Activated T-cell treated with anti-CD3 and anti-CD28 coated beads for 48 hours (primary cell): ENCODE measurements around the gene KRTAP2-4.
"Not testable (repeated sequence)": the region's sequence is repeated elsewhere in the genome, so short reads cannot be mapped to it uniquely, and the experiment has no call there.

Source experiments
- DNase-seq: peaks from one replicate; pipeline ENCODE4 v3.0.0-alpha.2; 2020; ENCODE audit warnings: low read depth

KRTAP2-4 gene

DNA sequence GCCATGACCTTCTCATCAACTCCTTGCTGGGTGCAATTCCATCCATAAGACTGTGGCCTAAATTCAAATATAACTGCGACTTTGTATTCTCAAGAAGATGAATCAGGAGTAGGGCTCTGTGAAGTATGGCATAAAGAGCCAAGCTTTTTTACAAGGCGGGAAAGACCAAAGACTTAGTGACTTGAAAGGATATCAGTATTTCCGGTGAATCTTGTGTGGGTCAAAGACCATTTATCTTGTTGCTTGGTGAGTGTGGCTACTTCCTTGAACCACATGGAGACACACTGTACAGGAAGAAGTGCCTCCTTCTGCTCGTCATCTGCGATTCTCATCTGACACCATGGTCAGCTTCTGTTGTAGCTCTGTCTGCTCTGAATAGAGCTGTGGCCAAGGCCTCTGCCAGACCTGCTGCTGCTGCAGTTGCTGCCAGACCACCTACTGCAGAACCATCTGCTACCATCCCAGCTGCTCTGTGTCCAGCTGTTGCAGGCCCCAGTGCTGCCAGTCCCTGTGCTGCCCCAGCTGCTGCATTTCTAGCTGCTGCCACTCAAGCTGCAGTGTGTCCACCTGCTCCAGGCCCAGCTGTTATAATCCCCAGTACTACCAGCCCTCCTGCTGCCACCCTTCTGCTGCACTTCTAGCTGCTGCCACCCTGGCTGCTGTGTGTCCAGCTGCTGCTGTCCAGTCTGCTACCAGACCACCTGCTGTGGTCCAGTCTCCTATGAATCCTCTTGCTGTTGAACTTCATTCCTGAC lies 6.1 kb upstream of the KRTAP2-4 start:
- DNase-seq, result no peak

DNA sequence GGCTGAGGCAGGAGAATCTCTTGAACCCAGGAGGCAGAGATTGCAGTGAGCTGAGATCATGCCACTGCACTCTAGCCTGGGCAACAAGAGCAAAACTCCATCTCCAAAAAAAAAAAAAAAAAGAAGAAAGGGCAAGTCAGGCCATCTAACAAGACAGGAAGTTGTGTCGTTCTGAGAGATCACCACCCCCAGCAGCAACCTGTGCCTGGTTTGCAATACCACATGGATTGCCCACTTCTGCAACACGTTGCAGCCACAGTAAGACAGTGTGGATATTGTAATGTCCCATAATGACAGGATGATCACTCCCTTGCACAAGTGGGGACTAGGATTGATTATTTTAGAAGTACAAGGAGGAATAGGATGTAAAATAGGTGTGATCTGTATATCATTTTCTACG lies 3.4 kb upstream of the KRTAP2-4 start:
- no peak for DNase-seq

DNA sequence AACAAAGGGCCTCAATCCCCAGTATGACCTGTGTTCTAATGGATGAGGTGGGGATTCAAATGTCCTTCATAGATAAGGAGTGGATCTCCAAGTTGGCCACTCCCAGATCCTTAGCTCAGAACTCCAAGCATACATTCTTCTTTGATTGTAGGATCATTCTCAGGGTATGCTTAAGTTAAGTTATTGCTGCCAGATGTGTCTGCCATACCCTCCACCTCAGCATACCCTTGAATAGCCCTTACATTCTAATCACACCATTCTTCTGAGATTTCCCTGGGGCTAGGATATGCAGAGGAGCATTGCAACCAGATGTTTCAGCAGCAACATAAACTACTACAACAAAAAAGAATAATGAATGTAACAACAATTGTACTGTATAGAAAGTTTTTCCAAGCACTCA lies 1.6 kb upstream of the KRTAP2-4 start:
- DNase-seq, result no peak

DNA sequence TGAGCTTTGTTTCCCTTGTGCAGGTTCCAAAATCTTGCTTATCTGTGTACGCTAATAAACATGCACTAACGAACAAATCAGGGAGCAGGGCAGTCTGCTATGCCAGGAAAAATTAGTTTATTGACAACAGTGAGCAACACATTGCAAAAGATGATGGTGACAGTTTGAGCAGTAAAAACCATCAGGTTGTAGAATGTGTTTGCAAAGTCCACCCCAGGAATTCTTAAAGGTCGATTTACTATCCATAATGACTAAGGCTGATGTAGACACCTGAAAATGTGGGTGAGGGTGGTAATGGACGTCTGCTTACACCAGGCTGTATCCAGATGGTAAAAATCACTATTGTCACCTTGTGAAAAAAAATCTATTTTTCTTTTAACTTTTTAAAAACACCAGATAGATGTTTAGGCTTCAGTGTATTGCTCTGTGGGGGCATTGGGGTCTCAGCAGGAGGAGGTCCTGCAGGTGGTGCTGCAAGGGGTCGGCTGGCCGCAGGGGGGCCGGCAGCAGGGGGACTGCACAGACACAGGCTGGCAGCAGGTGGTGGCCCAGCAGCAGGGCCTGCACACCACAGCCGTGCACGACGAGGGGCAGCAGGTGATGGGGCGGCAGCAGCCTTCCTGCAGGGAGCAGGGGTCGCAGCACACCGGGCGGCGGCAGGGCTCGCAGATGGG lies 526 bp downstream of the KRTAP2-4 start:
- DNase-seq, result not testable (repeated sequence)

DNA sequence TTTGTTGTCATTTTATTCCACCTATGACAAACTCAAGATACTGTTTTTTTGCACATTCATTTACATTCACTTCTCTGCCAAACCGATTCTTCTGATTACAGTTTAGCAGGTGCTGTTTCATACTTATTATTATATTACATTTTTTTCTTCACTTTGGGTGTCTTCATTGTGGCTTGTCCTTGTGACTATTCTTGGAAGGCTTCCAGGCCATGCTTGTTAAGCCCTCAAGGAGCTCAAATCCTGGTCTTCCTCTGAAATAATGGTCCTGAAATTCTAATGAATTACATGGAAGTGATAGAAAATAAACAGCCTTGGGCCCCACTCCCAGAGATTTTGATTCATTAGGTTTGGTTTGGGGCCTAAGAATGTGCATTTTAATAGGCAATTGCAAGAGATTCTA lies 1.4 kb downstream of the KRTAP2-4 start:
- no peak for DNase-seq

DNA sequence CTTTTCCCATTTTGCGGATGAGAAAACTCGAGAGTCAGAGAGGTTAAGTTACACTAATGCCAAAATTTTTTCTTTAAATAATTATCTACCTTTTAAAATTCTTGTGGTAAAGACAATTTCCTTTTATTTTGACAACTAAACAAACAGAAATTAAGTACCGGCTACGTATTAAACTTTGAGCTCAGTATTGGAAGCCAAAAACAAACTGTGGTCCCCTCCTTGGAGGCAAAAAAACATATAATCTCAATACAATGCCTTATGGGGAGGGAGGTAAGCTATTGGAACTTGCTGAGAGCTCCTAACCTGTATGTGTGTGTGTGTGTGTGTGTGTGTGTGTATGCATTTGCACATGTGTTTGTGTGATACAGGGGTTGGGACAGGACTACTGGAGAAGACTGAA lies 2.2 kb downstream of the KRTAP2-4 start:
- DNase-seq, result no peak

DNA sequence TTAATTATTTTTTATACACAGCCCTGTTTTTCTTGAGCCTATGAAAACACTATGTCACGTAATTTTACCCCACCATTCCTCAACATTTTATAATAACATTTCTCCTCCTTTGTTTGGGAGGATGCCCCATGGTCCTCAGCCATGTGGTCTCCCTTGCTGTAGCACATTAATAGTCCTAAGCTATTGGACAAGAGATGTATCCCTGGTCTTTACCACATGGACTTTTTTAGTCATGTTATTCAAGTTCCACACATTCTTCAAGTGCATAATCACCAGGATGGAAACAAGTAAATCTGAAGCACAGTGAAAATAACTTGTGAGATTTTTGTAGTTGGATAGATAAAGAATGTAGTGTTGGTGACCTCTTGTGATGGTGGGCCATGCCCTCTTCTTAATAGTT lies 3.7 kb downstream of the KRTAP2-4 start:
- no peak for DNase-seq

DNA sequence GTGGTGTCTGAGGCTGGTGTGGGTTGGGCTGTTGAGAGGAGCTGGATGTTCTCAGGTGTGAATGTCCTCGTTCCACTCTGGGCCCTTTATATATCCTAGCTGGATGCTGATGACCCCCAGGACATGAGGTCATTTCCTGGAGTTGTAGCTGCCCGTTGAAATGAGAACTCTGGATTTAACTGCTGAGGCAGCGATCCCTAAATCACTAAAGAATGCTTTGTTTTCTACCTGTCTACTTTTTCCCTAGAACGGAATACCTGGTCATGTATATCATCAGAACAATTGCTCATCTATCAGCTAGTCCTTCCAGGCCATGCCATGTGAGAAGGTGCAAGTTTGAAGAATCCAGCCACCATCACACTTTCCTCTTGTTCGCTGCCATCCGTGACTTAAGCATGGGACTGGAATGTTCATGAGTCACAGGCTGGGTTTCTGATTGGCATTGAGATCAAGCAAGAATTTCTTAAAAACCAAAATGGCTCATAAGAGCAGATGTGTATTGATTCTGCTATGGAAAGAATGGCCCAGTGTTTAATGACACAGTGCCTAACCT lies 5.6 kb downstream of the KRTAP2-4 start, which contains the start of gene KRTAP2-3:
Gene KRTAP2-3 (minus strand): TSS at position 63 of the 553 bp plus-strand sequence. CDS start 64 bp downstream, outside the sequence.
- DNase-seq, result no peak

DNA sequence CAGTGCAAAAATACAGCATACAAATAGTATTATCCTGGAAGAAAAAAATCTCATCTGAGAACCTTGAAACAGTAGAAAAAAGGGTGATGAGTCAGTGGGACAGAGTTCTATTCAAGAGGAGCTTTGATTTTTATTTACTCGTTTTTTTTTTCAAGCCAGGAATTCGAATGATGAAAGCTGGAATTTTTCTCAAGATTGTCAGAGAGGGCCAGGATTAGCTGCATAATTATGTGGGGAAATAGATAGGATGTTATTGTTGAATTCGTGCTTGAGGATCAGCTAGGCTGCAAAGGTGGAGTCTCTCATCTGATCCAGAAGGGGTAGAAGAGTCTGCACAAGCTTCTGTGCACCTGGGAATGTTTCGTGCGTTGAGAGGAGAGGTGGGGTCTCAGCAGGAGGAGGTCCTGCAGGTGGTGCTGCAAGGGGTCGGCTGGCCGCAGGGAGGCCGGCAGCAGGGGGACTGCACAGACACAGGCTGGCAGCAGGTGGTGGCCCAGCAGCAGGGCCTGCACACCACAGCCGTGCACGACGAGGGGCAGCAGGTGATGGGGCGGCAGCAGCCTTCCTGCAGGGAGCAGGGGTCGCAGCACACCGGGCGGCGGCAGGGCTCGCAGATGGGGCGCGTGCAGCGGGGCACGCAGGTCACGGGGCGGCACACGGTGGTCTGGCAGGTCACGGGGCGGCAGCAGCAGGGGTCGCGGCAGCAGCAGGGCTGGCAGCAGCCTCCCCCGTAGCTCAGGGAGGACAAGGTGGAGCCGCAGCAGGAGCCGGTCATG lies 6.2 kb downstream of the KRTAP2-4 start:
- DNase-seq, result not testable (repeated sequence)

DNA sequence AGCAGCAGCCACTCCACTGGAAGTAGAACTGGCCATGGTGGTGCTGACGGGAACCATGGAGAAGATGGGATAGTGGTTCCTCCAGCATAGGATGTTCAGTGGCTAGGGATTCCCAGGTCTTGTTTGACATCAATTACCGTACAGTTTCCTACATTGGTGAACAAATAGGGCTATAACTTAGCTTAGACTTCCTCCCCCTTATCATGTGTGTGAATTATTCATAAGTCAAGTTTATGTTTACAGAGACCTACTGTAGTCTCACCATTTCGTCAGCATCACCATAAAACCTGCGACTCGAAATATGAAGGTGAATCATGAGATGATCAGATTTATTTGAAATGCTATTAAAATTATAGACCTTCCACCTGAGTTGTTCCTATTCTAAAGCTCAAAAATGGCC lies 6.9 kb downstream of the KRTAP2-4 start:
- no peak for DNase-seq

DNA sequence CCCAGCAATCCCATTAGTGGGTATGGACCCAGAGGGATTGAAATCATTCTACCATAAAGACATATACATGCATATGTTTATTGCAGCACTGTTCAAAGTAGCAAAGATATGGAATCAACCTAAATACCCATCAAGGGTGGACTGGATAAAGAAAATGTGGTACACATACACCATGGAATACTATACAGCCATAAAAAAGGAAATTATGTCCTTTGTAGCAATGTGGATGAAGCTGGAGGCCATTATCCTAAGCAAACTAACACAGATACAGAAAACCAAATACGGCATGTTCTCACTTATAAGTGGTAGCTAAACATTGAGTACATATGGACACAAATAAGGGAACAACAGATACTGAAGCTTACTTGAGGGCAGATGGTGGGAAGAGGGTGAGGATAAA lies 8.1 kb downstream of the KRTAP2-4 start:
- no peak for DNase-seq

DNA sequence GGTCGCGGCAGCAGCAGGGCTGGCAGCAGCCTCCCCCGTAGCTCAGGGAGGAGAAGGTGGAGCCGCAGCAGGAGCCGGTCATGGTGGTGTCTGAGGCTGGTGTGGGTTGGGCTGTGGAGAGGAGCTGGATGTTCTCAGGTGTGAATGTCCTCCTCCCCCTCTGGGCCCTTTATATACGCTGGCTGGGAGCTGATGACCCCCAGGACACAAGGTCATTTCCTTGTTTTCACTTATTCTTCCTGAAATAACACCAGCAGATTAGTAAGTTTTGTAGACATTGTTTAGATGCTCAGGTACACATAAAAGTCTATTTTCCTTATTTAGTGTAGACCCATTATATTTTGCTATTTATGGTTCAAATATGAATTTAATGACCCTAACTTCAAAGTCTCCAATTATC lies 10.5 kb downstream of the KRTAP2-4 start, which contains the start of gene KRTAP2-2:
Gene KRTAP2-2 (minus strand): TSS at position 101 of the 400 bp plus-strand sequence. CDS start 19 bp downstream, at position 82.
- not testable (repeated sequence) for DNase-seq

DNA sequence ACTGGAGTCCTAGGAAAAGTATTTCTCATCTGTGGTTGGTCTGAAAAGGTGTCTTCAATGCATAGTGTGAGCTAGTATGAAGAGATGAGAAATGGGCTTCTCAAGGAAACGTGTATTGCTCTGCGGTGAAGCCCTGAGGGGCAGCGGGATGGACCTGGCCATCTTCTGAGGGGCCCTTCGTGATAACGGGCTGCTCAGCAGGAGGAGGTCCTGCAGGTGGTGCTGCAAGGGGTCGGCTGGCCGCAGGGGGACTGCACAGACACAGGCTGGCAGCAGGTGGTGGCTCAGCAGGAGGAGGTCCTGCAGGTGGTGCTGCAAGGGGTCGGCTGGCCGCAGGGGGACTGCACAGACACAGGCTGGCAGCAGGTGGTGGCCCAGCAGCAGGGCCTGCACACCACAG lies 11.1 kb downstream of the KRTAP2-4 start:
- DNase-seq, result not testable (repeated sequence)

DNA sequence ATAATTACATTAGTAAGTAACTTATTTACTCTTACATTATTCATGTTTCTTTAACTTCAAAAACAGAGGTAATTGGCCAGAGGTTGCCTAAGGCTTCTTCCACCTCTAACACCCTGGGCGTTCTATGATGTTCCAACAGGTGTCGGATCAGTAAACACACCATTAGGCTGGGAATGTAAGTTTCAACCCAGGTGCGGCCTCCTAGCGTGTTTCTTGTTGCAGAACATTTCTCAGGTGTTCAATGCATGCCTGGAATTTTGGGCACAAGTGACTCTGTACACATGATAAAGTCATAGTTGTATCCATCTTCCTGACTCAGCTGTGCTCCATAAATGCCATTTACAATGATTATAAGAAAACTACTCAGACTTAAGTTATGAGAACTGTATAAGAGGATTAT lies 11.7 kb downstream of the KRTAP2-4 start:
- no peak for DNase-seq

DNA sequence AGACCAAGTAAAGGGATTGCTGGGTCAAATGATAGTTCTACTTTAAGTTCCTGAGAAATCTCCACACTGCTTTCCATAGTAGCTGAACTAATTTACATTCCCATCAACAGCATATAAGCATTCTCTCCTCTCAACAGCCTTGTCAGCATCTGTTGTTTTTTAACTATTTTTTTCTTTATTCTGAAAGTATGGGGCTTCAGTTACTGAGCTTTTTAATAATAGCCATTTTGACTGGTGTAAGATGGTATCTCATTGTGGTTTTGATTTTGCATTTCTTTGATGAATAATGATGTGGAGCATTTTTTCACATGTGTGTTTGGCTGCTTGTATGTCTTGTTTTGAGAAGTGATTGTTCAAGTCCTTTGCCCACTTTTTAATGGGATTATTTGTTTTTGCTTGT lies 13.1 kb downstream of the KRTAP2-4 start:
- no peak for DNase-seq

DNA sequence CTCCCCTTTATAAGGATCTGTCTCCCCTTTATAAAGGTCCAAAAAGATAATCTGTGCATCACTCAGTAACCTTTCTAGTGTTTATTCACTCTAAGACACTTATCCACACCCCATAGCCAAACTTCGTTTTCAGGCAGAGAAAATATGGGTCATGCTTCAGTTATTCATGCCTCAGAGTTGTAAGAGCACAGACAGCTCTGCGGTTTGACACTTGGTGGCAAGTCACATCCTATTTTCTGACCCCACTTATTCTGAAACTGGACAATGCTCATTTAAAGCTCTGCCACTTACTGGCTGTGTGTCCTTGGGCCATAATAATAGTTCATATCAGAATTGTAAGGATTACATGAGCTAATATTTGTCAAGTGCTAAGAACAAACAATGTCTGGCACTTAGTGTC lies 16.6 kb downstream of the KRTAP2-4 start:
- no peak for DNase-seq

DNA sequence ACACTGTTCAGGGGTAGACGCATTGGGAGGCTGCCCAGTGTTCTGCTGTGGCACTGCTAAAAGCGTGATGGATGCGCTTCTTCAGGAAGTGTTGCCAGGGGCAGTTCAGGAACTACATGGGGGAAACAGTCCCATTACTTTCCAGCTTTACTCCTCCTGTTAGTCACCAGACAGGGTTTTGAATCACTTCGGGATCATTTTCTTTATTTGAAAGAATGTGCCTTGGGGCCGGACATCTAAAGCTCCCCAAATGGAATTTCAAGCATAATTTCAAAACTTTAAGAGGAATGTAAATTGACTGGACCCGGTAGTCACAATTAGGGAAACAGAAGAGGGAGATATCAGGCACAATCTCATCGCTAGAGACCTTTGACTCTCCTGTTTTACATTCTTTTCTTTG lies 17.2 kb downstream of the KRTAP2-4 start:
- DNase-seq, result no peak

DNA sequence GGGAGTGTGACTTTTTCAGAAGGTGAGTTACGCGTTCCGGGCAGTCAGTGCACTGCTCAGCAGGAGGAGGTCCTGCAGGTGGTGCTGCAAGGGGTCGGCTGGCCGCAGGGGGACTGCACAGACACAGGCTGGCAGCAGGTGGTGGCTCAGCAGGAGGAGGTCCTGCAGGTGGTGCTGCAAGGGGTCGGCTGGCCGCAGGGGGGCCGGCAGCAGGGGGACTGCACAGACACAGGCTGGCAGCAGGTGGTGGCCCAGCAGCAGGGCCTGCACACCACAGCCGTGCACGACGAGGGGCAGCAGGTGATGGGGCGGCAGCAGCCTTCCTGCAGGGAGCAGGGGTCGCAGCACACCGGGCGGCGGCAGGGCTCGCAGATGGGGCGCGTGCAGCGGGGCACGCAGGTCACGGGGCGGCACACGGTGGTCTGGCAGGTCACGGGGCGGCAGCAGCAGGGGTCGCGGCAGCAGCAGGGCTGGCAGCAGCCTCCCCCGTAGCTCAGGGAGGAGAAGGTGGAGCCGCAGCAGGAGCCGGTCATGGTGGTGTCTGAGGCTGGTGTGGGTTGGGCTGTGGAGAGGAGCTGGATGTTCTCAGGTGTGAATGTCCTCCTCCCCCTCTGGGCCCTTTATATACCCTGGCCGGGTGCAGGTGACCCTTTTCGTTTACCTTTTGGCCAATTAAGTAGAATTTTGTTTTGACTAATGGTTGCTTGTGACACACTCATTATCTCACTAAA lies 18.8 kb downstream of the KRTAP2-4 start, which contains the start of gene KRTAP2-1:
Gene KRTAP2-1 (minus strand): TSS at position 582 of the 731 bp plus-strand sequence. CDS start 49 bp downstream, at position 533.
- not testable (repeated sequence) for DNase-seq

DNA sequence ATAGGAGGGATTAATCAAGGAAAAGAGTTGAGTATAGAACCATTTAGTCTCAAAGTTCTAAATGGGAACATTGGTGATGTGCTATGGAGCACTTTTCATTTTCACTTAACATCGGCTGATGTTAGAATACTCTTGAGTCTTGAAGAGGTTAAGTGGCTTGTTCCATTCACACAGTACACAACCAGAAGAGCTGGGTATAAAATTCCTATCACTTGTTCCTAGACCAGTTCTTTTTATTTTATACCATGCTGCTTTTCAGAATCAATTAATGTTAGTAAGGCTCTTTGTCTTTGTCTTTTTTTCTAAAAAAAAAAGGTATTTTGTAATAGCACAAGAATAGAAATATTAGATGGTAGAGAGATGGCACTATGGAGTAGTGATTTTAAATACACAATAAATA lies 22.7 kb downstream of the KRTAP2-4 start:
- no peak for DNase-seq

DNA sequence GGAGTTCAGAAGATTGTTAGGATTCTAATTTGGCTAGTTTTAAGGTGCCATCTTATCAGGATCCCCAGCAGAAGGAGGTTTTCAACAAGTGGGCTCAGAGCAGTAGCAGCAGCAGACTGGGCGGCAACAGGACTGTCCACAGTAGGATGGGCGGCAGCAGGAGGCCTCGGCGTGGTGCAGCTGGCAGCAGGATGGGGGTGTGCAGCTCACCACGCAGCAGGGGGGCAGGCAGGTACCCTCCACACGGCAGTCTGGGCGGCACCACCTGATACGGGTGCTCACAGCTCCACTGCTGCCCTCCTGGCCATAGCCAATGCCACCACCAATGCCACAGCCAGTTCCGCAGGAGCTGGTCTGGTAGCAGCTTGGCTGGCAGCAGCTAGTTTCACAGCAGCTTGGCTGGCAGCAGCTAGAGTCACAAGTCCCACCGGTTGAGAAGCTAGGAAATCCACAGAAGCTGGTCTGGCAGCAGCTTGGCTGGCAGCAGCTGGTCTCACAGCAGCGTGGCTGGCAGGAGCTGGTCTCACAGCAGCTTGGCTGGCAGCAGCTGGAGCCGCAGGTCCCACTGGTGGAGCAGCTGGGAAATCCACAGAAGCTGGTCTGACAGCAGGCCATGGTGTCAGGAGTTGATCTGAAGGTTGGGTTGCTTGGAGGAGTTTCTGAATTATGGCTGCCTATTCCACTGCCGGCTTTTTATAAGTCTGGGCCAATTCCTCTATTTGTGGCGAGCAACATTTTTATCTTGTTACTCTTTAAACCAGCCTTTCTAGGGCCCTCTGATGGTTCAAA lies 24.7 kb downstream of the KRTAP2-4 start, which contains the start of gene KRTAP1-1:
Gene KRTAP1-1 (minus strand): TSS at position 668 of the 789 bp plus-strand sequence. CDS start 53 bp downstream, at position 615.
- not testable (repeated sequence) for DNase-seq
